Right ventricle myocardium superior (tissue), 1 donor: ENCODE data around the gene HDAC9. TPM values are rescaled to one million over a fixed set of nuclear protein-coding genes. Genes with fewer than 3 reads are reported as not detected.

Source experiments
- ATAC-seq: fragments of 200-7000 bp; cut with Tn5 transposase; one replicate; pipeline ENCODE4 v1.9.1; 2020; ENCODE audit warnings: mild to moderate bottlenecking; ENCODE audit not compliant: poor library complexity
- DNase-seq: peaks from one replicate; pipeline ENCODE4 v3.0.0-alpha.2; 2020
- intact Hi-C: fragments of 100-400 bp; cut with DNase I; formaldehyde crosslinking; loops from one replicate; pipeline ENCODE4 v1.11.2; 2022
- total RNA-seq: library from RNA; stranded (reverse); fragmentation: NEBNext Ultra II Directional; extraction: Animal tissue kit (Norgen Biotek cat#: 25700); gene quantifications from one replicate; pipeline ENCODE4 v1.2.1, GENCODE V29; 2021
- donor health status: DM: no; HTN: yes; CAD: no; lungs with severe emphysema.

The HDAC9 gene
- total RNA-seq, 1 donor from 2014 or later: 22.8 TPM

- DNase-seq (no peak), ATAC-seq (no peak)
- intact Hi-C loops: no loop called here
Observed at GRCh38 chr7:18671176-18671575, 175.6 kb downstream of the HDAC9 start.

- no peak for DNase-seq
- intact Hi-C loops: no loop called here
- no peak for ATAC-seq
Observed at GRCh38 chr7:18675579-18675978, 180.0 kb downstream of the HDAC9 start.

GRCh38 chr7:18679261-18679660 lies 183.7 kb downstream of the HDAC9 start:
- intact Hi-C loops: no loop called here
- DNase-seq: no peak
- no peak for ATAC-seq

GRCh38 chr7:18680576-18680975 lies 185.0 kb downstream of the HDAC9 start:
- DNase-seq (no peak), ATAC-seq (no peak)
- intact Hi-C loops: no loop called here

GRCh38 chr7:18684916-18685315 lies 189.4 kb downstream of the HDAC9 start:
- DNase-seq: no peak
- intact Hi-C loops: no loop called here
- ATAC-seq: no peak

GRCh38 chr7:18685971-18686370 lies 190.4 kb downstream of the HDAC9 start:
- DNase-seq (no peak), ATAC-seq (no peak)
- intact Hi-C loops: no loop called here

GRCh38 chr7:18689551-18689950 lies 194.0 kb downstream of the HDAC9 start:
- DNase-seq (no peak), ATAC-seq (no peak)
- intact Hi-C loops: no loop called here

GRCh38 chr7:18693406-18693805 lies 197.9 kb downstream of the HDAC9 start:
- ATAC-seq: peak; percentile 68
- no peak for DNase-seq
- intact Hi-C loops: no loop called here

GRCh38 chr7:18693816-18694215 lies 198.3 kb downstream of the HDAC9 start:
- ATAC-seq: no peak
- DNase-seq: no peak
- intact Hi-C loops: no loop called here

- DNase-seq: no peak
- no peak for ATAC-seq
- intact Hi-C loops: no loop called here
Observed at GRCh38 chr7:18694484-18694883, 198.9 kb downstream of the HDAC9 start.

GRCh38 chr7:18694911-18695310 lies 199.4 kb downstream of the HDAC9 start:
- DNase-seq (no peak), ATAC-seq (no peak)
- intact Hi-C loops: no loop called here

- intact Hi-C loops: no loop called here
- ATAC-seq (no peak), DNase-seq (no peak)
Observed at GRCh38 chr7:18698258-18698734, 202.7 kb downstream of the HDAC9 start.

GRCh38 chr7:18700147-18700546 lies 204.6 kb downstream of the HDAC9 start:
- DNase-seq (no peak), ATAC-seq (no peak)
- intact Hi-C loops: no loop called here

- intact Hi-C loops: no loop called here
- ATAC-seq: no peak
- no peak for DNase-seq
Observed at GRCh38 chr7:18702071-18702829, 206.7 kb downstream of the HDAC9 start.

- DNase-seq: no peak
- intact Hi-C loops: no loop called here
- ATAC-seq: peak; percentile 38
Observed at GRCh38 chr7:18703685-18704084, 208.1 kb downstream of the HDAC9 start.

GRCh38 chr7:18706670-18707069 lies 211.1 kb downstream of the HDAC9 start:
- intact Hi-C loops: no loop called here
- no peak for ATAC-seq
- no peak for DNase-seq

- no peak for DNase-seq
- intact Hi-C loops: no loop called here
- no peak for ATAC-seq
Observed at GRCh38 chr7:18708204-18708603, 212.7 kb downstream of the HDAC9 start.

- no peak for DNase-seq
- intact Hi-C loops: no loop called here
- no peak for ATAC-seq
Observed at GRCh38 chr7:18715988-18716387, 220.4 kb downstream of the HDAC9 start.

- no peak for ATAC-seq
- intact Hi-C loops: no loop called here
- no peak for DNase-seq
Observed at GRCh38 chr7:18721429-18721828, 225.9 kb downstream of the HDAC9 start.

GRCh38 chr7:18724318-18724717 lies 228.8 kb downstream of the HDAC9 start:
- intact Hi-C loops: no loop called here
- ATAC-seq: no peak
- no peak for DNase-seq
